HCT116 (cell line): ENCODE data around the gene KCND3. TPM values are rescaled to one million over a fixed set of nuclear protein-coding genes. Genes with fewer than 3 reads are reported as not detected.

ENCODE experiments used
- ATAC-seq: fragments of 200-7000 bp; cut with Tn5 transposase; 2 replicates; pipeline ENCODE4 v1.9.1; 2020; ENCODE audit warnings: mild to moderate bottlenecking, moderate library complexity
- BruUV-seq: library from RNA; stranded (reverse); fragments of 400-500 nt; replicated peaks from 2 replicates; lab custom pipeline; 2021; lab: Mats Ljungman, UMichigan
- CTCF ChIA-PET: fragments of 300-600 bp; sonication (Branson Sonifier 250); formaldehyde crosslinking; loops from one replicate; lab custom pipeline; 2021; ENCODE audit warnings: antibody characterized with exemption; lab: Charles Lee
- POLR2A ChIA-PET: fragments of 300-600, 350-600 bp; sonication (Branson Sonifier 250); formaldehyde crosslinking; loops from one replicate; lab custom pipeline; 2021; ENCODE audit warnings: antibody characterized with exemption; lab: Charles Lee
- RAD21 ChIA-PET, 2 experiments: fragments of 300-600 bp; sonication (Branson Sonifier 250); formaldehyde crosslinking; loops; one replicate each; lab custom pipeline; 2023; ENCODE audit warnings: low total read pairs in 2 of 2; ENCODE audit not compliant: uncharacterized antibody in 2 of 2, unreplicated experiment in 2 of 2, low non-redundant PET in 1 of 2; lab: Charles Lee
- DNase-seq: peaks from one replicate; pipeline ENCODE4 v3.0.0-alpha.2; 2010; ENCODE audit warnings: low read depth, low spot score
- H2AFZ ChIP-seq: fragments of 200-600 bp; shearing (Covaris generic), sonication (generic); 2 replicates; pipeline ENCODE4 v1.6.1; 2017; ENCODE audit warnings: low read depth, mixed run types, mixed read lengths, antibody characterized with exemption, low read length; ENCODE audit not compliant: poor library complexity, severe bottlenecking
- H3K27ac ChIP-seq: 2 replicates; pipeline ENCODE4 v1.5.1; 2012; ENCODE audit warnings: low read depth, low read length
- H3K27me3 ChIP-seq: fragments of 200-600 bp; sonication (generic); 2 replicates; pipeline ENCODE4 v1.6.1; 2016; ENCODE audit warnings: mixed run types, low read length, mixed read lengths; ENCODE audit not compliant: insufficient read depth
- H3K36me3 ChIP-seq, 2 experiments: fragments of 200-500 bp in 1 of 2; fragments of 200-600 bp in 1 of 2; sonication (Bioruptor generic) in 1 of 2; sonication (generic) in 1 of 2; 2 replicates each; pipeline versions ENCODE4 v1.5.1 to v1.6.1; 2014 to 2016; ENCODE audit warnings: low read length in 2 of 2, inconsistent platforms in 1 of 2, mixed read lengths in 1 of 2, mixed run types in 1 of 2; ENCODE audit not compliant: insufficient read depth in 2 of 2, control insufficient read depth in 1 of 2
- H3K4me1 ChIP-seq, 2 experiments: fragments of 200-600 bp in 1 of 2; sonication (generic) in 1 of 2; 2 replicates each; pipeline versions ENCODE4 v1.5.1 to v1.6.1; 2012 to 2017; ENCODE audit warnings: low read length in 2 of 2, inconsistent platforms in 1 of 2, mild to moderate bottlenecking in 1 of 2, mixed read lengths in 1 of 2, mixed run types in 1 of 2, moderate library complexity in 1 of 2; ENCODE audit not compliant: insufficient read depth in 2 of 2, control insufficient read depth in 1 of 2
- H3K4me2 ChIP-seq: fragments of 200-600 bp; sonication (generic); 2 replicates; pipeline ENCODE4 v1.6.1; 2017; ENCODE audit warnings: mixed run types, low read length, mixed read lengths
- H3K4me3 ChIP-seq, 2 experiments: fragments of 200-600 bp in 1 of 2; sonication (generic) in 1 of 2; replicated peaks in 1 of 2; 2 replicates each; pipeline ENCODE4 v1.5.1; 2011 to 2016; ENCODE audit warnings: low read length in 2 of 2, control low read depth in 1 of 2, low read depth in 1 of 2, mild to moderate bottlenecking in 1 of 2, mixed read lengths in 1 of 2, mixed run types in 1 of 2
- H3K79me2 ChIP-seq: fragments of 200-600 bp; sonication (generic); 2 replicates; pipeline ENCODE4 v1.6.1; 2017; ENCODE audit warnings: mild to moderate bottlenecking, mixed run types, low read length, moderate library complexity, mixed read lengths; ENCODE audit not compliant: insufficient read depth
- H3K9ac ChIP-seq: fragments of 200-600 bp; sonication (generic); 2 replicates; pipeline ENCODE4 v1.6.1; 2016; ENCODE audit warnings: low read length, mixed read lengths
- H3K9me2 ChIP-seq: fragments of 200-600 bp; sonication (generic), shearing (Covaris generic); 2 replicates; pipeline ENCODE4 v1.6.1; 2017; ENCODE audit warnings: mixed run types, mild to moderate bottlenecking, moderate library complexity; ENCODE audit not compliant: insufficient read depth
- H3K9me3 ChIP-seq, 2 experiments: fragments of 200-500 bp in 1 of 2; fragments of 200-600 bp in 1 of 2; sonication (Bioruptor generic) in 1 of 2; sonication (generic) in 1 of 2; 2 replicates each; pipeline ENCODE4 v1.6.1; 2014 to 2017; ENCODE audit warnings: low read length in 2 of 2, mixed read lengths in 2 of 2, inconsistent platforms in 1 of 2, low read depth in 1 of 2, mild to moderate bottlenecking in 1 of 2, mixed run types in 1 of 2, moderate library complexity in 1 of 2; ENCODE audit not compliant: control insufficient read depth in 1 of 2, insufficient read depth in 1 of 2
- H4K20me1 ChIP-seq: fragments of 200-600 bp; sonication (generic), shearing (Covaris generic); 2 replicates; pipeline ENCODE4 v1.6.1; 2017; ENCODE audit warnings: mixed run types, mild to moderate bottlenecking, moderate library complexity; ENCODE audit not compliant: insufficient read depth
- CEBPB ChIP-seq: IDR thresholded peaks from 2 replicates; pipeline ENCODE4 v1.6.1; 2012; ENCODE audit warnings: low read depth
- CTCF ChIP-seq, 3 experiments: fragments of 200-600 bp in 1 of 3; sonication (generic) in 1 of 3; IDR thresholded peaks in 2 of 3; conservative IDR thresholded peaks in 1 of 3; 2 replicates each; pipeline ENCODE4 v1.5.1; 2012 to 2017; ENCODE audit warnings: low read depth in 2 of 3, low read length in 2 of 3, antibody characterized with exemption in 1 of 3, borderline replicate concordance in 1 of 3, control low read depth in 1 of 3, mild to moderate bottlenecking in 1 of 3, mixed read lengths in 1 of 3, mixed run types in 1 of 3, moderate library complexity in 1 of 3; ENCODE audit not compliant: insufficient read depth in 1 of 3
- EZH2 ChIP-seq: fragments of 200-600 bp; sonication (generic); IDR thresholded peaks from 2 replicates; pipeline ENCODE4 v1.6.1; 2017; ENCODE audit warnings: antibody characterized with exemption, mixed run types
- EZH2phosphoT487 ChIP-seq: fragments of 200-600 bp; IDR thresholded peaks from 2 replicates; pipeline ENCODE4 v1.6.1; 2018; ENCODE audit warnings: antibody characterized with exemption, borderline replicate concordance
- JUND ChIP-seq: IDR thresholded peaks from 2 replicates; pipeline ENCODE4 v1.6.1; 2012
- RAD21 ChIP-seq: IDR thresholded peaks from 2 replicates; pipeline ENCODE4 v1.6.1; 2012; ENCODE audit warnings: low read depth, mild to moderate bottlenecking
- SIN3A ChIP-seq: IDR thresholded peaks from 2 replicates; pipeline ENCODE4 v1.6.1; 2012; ENCODE audit warnings: low read depth
- SRF ChIP-seq: IDR thresholded peaks from 2 replicates; pipeline ENCODE4 v1.6.1; 2012; ENCODE audit warnings: low read depth
- TCF7L2 ChIP-seq: IDR thresholded peaks from 2 replicates; pipeline ENCODE4 v1.7.0; 2011; ENCODE audit warnings: borderline replicate concordance, inconsistent platforms; ENCODE audit not compliant: insufficient read depth, insufficient read length; ENCODE audit errors: extremely low read depth
- ZBTB33 ChIP-seq: IDR thresholded peaks from 2 replicates; pipeline ENCODE4 v1.6.1; 2011; ENCODE audit warnings: mild to moderate bottlenecking, low read length, moderate library complexity; ENCODE audit not compliant: insufficient replicate concordance; ENCODE audit errors: extremely low read depth
- ZFX ChIP-seq: fragments of 450-650 bp; IDR thresholded peaks from 2 replicates; pipeline ENCODE4 v1.6.1; 2017
- intact Hi-C: fragments of 100-400 bp; cut with micrococcal nuclease; formaldehyde crosslinking; loops from 2 replicates; pipeline ENCODE4 v1.10.0; 2022
- total RNA-seq: library from RNA; stranded (reverse); gene quantifications from one replicate; pipeline ENCODE4 v1.2.1, GENCODE V29; 2021; ENCODE audit not compliant: unreplicated experiment

KCND3 gene
- total RNA-seq, 1 experiment from 2014 or later = 0.44 TPM

- peaks cover 72% of the 10 kb centered on the region for H3K27me3 ChIP-seq
Measured at GRCh38 chr1:111888740-111889376, 100.6 kb downstream of the KCND3 start.

GRCh38 chr1:111887875-111888274, 101.6 kb downstream of the KCND3 start:
- Histone ChIP-seq H3K4me2 (no peak overlapping the region), H3K27me3 (peaks cover 67% of the 10 kb centered on the region), H3K9me2 (no peaks in the 10 kb centered on the region), H3K79me2 (no peaks in the 10 kb centered on the region), H3K4me1 (no peaks in the 10 kb centered on the region), H3K36me3 (no peaks in the 10 kb centered on the region), H3K27ac (no peak overlapping the region), H3K9me3 (no peaks in the 10 kb centered on the region), H4K20me1 (no peaks in the 10 kb centered on the region), H2AFZ (no peak overlapping the region), H3K9ac (no peak overlapping the region), H3K4me3 (no peak overlapping the region)
- POLR2A ChIA-PET = no interaction called here
- no peak for DNase-seq
- TF ChIP-seq EZH2 (no peak), ZFX (no peak), CEBPB (no peak), JUND (no peak), SIN3A (no peak), RAD21 (no peak), EZH2phosphoT487 (no peak), TCF7L2 (no peak), SRF (no peak), CTCF (IDR thresholded peaks at IDR 0.05 in 2 of 3, conservative IDR thresholded peaks at IDR 0.05 in 1 of 3; ENCODE audit: borderline replicate concordance in 1 of 3, insufficient read depth in 1 of 3, low read depth in 2 of 3, low read length in 2 of 3) (no peak), ZBTB33 (no peak)
- intact Hi-C loops = no loop called here
- no TSS peak for BruUV-seq
- RAD21 ChIA-PET = no interaction called here
- no peak for ATAC-seq
- CTCF ChIA-PET = no interaction called here

More at GRCh38 chr1:111888740-111889376, 100.6 kb downstream of the KCND3 start:
- H3K4me3 ChIP-seq = no peak overlapping the region
- ChIA-PET CTCF (no interaction called here), POLR2A (no interaction called here), RAD21 (no interaction called here)
- no peaks in the 10 kb centered on the region for H3K9me2 ChIP-seq
- H2AFZ ChIP-seq = no peak overlapping the region
- no peaks in the 10 kb centered on the region for H3K36me3 ChIP-seq
- no peak for DNase-seq
- H3K9ac ChIP-seq = no peak overlapping the region
- no peaks in the 10 kb centered on the region for H3K9me3 ChIP-seq
- intact Hi-C loops = no loop called here
- no peak overlapping the region for H3K27ac ChIP-seq
- H4K20me1 ChIP-seq = no peaks in the 10 kb centered on the region
- no TSS peak for BruUV-seq
- no peak for TF ChIP-seq JUND
- no peak for TF ChIP-seq EZH2phosphoT487
- no peaks in the 10 kb centered on the region for H3K4me1 ChIP-seq
- no peaks in the 10 kb centered on the region for H3K79me2 ChIP-seq
- ATAC-seq = no peak
- no peak overlapping the region for H3K4me2 ChIP-seq
